PFSK-1 (cell line): Measurements from ENCODE around the gene PCIF1.

ENCODE experiments used
- FOXP2 ChIP-seq: optimal IDR thresholded peaks from 2 replicates; pipeline ENCODE3; 2011; ENCODE audit warnings: borderline replicate concordance, control low read depth, inconsistent platforms; ENCODE audit not compliant: insufficient read depth; ENCODE audit errors: extremely low read length, extremely low read depth
- POLR2AphosphoS5 ChIP-seq: IDR thresholded peaks from 2 replicates; pipeline ENCODE4 v1.6.1; 2012; ENCODE audit warnings: low read depth, mild to moderate bottlenecking, control low read depth, low read length, moderate library complexity
- SIN3A ChIP-seq: IDR thresholded peaks from 2 replicates; pipeline ENCODE4 v1.6.1; 2012; ENCODE audit warnings: mild to moderate bottlenecking, low read length, moderate library complexity, borderline replicate concordance; ENCODE audit not compliant: insufficient read depth
- TAF1 ChIP-seq: IDR thresholded peaks from 2 replicates; pipeline ENCODE4 v1.6.1; 2012; ENCODE audit warnings: low read length, control low read depth, borderline replicate concordance; ENCODE audit not compliant: insufficient read depth
- TF ChIP-seq, protein P1 (sequence below), 2 experiments: IDR thresholded peaks; 2 replicates each; pipeline versions ENCODE4 v1.6.1 to v1.8.0; 2011 to 2012; ENCODE audit warnings: low read depth in 2 of 2, low read length in 2 of 2, control low read depth in 1 of 2, inconsistent platforms in 1 of 2, mild to moderate bottlenecking in 1 of 2, moderate library complexity in 1 of 2; ENCODE audit not compliant: insufficient read depth in 1 of 2

DNA sequence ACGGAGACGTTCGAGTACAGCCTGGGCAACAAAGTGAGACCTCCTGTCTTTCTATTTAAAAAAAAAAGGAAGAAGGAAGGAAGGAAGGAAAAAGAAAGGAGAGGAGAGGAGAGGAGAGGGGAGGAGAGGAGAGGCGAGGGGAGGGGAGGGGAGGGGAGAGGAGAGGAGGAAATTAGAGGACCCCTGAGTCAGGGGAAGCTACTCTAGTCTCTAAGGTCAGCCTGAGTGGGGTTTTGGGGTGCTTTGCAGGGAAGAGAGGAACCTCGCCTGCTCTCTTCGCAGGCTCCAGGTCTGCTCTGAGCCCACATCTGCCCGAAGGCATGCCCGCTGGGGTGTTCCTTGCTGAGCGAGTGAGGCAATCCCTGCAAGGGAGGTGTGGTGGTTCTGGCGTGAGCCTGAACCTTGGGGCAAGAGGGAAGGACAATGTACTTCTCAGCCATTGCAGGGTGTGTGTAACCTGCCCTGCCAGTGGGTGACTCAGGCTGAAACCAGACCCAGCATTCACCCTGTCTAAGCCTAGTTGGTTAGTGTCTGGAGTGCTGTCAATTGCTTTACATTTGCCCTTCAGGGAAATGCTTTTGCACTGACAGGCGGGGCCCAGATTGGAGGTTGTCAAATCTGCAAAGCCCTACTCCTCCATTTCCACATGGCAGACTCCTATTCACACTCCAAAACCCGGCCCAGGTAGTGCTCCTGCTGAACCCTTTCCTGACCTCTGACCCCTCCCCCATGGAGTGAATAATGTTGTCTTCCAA, 58.9 kb downstream of the PCIF1 start:
- no peak for TF ChIP-seq SIN3A
- no peak for TF ChIP-seq TAF1
- TF ChIP-seq, protein P1, sequence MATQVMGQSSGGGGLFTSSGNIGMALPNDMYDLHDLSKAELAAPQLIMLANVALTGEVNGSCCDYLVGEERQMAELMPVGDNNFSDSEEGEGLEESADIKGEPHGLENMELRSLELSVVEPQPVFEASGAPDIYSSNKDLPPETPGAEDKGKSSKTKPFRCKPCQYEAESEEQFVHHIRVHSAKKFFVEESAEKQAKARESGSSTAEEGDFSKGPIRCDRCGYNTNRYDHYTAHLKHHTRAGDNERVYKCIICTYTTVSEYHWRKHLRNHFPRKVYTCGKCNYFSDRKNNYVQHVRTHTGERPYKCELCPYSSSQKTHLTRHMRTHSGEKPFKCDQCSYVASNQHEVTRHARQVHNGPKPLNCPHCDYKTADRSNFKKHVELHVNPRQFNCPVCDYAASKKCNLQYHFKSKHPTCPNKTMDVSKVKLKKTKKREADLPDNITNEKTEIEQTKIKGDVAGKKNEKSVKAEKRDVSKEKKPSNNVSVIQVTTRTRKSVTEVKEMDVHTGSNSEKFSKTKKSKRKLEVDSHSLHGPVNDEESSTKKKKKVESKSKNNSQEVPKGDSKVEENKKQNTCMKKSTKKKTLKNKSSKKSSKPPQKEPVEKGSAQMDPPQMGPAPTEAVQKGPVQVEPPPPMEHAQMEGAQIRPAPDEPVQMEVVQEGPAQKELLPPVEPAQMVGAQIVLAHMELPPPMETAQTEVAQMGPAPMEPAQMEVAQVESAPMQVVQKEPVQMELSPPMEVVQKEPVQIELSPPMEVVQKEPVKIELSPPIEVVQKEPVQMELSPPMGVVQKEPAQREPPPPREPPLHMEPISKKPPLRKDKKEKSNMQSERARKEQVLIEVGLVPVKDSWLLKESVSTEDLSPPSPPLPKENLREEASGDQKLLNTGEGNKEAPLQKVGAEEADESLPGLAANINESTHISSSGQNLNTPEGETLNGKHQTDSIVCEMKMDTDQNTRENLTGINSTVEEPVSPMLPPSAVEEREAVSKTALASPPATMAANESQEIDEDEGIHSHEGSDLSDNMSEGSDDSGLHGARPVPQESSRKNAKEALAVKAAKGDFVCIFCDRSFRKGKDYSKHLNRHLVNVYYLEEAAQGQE (IDR thresholded peaks at IDR 0.05; ENCODE audit: insufficient read depth in 1 of 2, low read depth in 2 of 2, low read length in 2 of 2), result no peak
- TF ChIP-seq POLR2AphosphoS5, result no peak
- no peak for TF ChIP-seq FOXP2
